Lower lobe of right lung (tissue), 2 donors: ENCODE measurements around the gene PEX7. TPM values are rescaled to one million over a fixed set of nuclear protein-coding genes. Genes with fewer than 3 reads are reported as not detected.

Source experiments
- ATAC-seq, 2 donors: fragments of 200-7000 bp; cut with Tn5 transposase; one replicate each; pipeline ENCODE4 v1.9.1; 2020 to 2022; ENCODE audit warnings: mild to moderate bottlenecking in 2 of 2, moderate library complexity in 2 of 2
- DNase-seq: peaks from one replicate; pipeline ENCODE4 v3.0.0-alpha.2; 2020
- H3K27ac ChIP-seq: fragments of 200-600 bp; one replicate; pipeline ENCODE4 v1.8.0; 2022
- H3K27me3 ChIP-seq: fragments of 200-600 bp; one replicate; pipeline ENCODE4 v1.8.0; 2022; ENCODE audit warnings: low read depth
- H3K36me3 ChIP-seq: fragments of 200-600 bp; one replicate; pipeline ENCODE4 v1.8.0; 2022; ENCODE audit warnings: mild to moderate bottlenecking
- H3K4me1 ChIP-seq: fragments of 200-600 bp; one replicate; pipeline ENCODE4 v1.8.0; 2022
- H3K4me3 ChIP-seq: fragments of 200-600 bp; one replicate; pipeline ENCODE4 v1.8.0; 2022; ENCODE audit warnings: mild to moderate bottlenecking
- H3K9me3 ChIP-seq: fragments of 200-600 bp; one replicate; pipeline ENCODE4 v1.8.0; 2022
- intact Hi-C: fragments of 100-400 bp; cut with DNase I; formaldehyde crosslinking; loops from one replicate; pipeline ENCODE4 v1.11.0; 2022
- long read RNA-seq: library from polyadenylated mRNA; unstranded; transcript quantifications from one replicate; pipeline ENCODE4 v2.0.0, GENCODE V29; 2021
- total RNA-seq: library from RNA; stranded (reverse); fragmentation: NEBNext Ultra II Directional; extraction: Animal tissue kit (Norgen Biotek cat#: 25700); gene quantifications from one replicate; pipeline ENCODE4 v1.2.1, GENCODE V29; 2021
- TF ChIP-seq, protein P1 (sequence below): fragments of 200-600 bp; IDR thresholded peaks from one replicate; pipeline ENCODE4 v1.8.0; 2022; ENCODE audit warnings: antibody characterized with exemption, mild to moderate bottlenecking
- donor health status: DM: no; HTN: yes; CAD: no; lungs with severe emphysema.

PEX7 gene
- total RNA-seq = 5.6 TPM
- long read RNA-seq, partial matches to known transcripts = 0 of 6 reads
- long read RNA-seq, other reads (novel, unspliced or antisense) = 2 of 6 reads

GRCh38 chr6:136822376-136823127 lies at the start of gene PEX7:
Gene PEX7, plus strand, starts transcription at chr6:136822592. Its CDS starts 74 bp downstream, at chr6:136822666.
- intact Hi-C loops = no loop called here
- Histone ChIP-seq H3K4me3 (peak within 1 kb of the TSS; percentile 71), H3K4me1 (peaks cover 12% of the 10 kb centered on the region), H3K27me3 (no peaks in the 10 kb centered on the region), H3K36me3 (peaks cover 10% of the 10 kb centered on the region), H3K9me3 (no peaks in the 10 kb centered on the region), H3K27ac (peak within 1 kb of the TSS; percentile 96)
- ATAC-seq = peak; percentile 97 to 98
- peak; percentile 92 for DNase-seq
- TF ChIP-seq, protein P1, sequence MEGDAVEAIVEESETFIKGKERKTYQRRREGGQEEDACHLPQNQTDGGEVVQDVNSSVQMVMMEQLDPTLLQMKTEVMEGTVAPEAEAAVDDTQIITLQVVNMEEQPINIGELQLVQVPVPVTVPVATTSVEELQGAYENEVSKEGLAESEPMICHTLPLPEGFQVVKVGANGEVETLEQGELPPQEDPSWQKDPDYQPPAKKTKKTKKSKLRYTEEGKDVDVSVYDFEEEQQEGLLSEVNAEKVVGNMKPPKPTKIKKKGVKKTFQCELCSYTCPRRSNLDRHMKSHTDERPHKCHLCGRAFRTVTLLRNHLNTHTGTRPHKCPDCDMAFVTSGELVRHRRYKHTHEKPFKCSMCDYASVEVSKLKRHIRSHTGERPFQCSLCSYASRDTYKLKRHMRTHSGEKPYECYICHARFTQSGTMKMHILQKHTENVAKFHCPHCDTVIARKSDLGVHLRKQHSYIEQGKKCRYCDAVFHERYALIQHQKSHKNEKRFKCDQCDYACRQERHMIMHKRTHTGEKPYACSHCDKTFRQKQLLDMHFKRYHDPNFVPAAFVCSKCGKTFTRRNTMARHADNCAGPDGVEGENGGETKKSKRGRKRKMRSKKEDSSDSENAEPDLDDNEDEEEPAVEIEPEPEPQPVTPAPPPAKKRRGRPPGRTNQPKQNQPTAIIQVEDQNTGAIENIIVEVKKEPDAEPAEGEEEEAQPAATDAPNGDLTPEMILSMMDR = peak; percentile 65

- H3K36me3 ChIP-seq = no peaks in the 10 kb centered on the region
- TF ChIP-seq, protein P1 = no peak
- ATAC-seq = peak; percentile 68 to 85
- no peaks in the 10 kb centered on the region for H3K9me3 ChIP-seq
- no peak overlapping the region for H3K4me3 ChIP-seq
- no peak for DNase-seq
- no peaks in the 10 kb centered on the region for H3K27me3 ChIP-seq
- no peak overlapping the region for H3K27ac ChIP-seq
- intact Hi-C loops = no loop called here
- peaks cover 41% of the 10 kb centered on the region for H3K4me1 ChIP-seq
Observed at GRCh38 chr6:136772685-136773472, 49.5 kb upstream of the PEX7 start.

DNA sequence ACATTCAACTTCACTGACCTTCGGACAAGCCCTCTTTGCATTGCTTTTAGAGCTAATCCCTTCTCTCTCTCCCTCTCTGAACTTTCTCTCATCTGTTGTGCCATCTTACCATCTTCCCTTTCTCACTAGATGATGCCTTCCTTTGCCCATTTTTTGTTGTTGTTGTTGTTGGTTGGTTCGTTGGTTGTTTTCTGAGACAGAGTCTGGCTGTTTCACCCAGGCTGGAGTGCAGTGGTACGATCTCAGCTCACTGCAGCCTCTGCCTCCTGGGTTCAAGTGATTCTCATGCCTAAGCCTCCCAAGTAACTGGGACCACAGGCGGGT lies 49.0 kb upstream of the PEX7 start:
- intact Hi-C loops = no loop called here
- Histone ChIP-seq H3K27ac (no peak overlapping the region), H3K27me3 (no peaks in the 10 kb centered on the region), H3K4me1 (peaks cover 41% of the 10 kb centered on the region), H3K4me3 (no peak overlapping the region), H3K9me3 (no peaks in the 10 kb centered on the region), H3K36me3 (no peaks in the 10 kb centered on the region)
- TF ChIP-seq, protein P1 = no peak
- ATAC-seq = no peak
- no peak for DNase-seq

DNA sequence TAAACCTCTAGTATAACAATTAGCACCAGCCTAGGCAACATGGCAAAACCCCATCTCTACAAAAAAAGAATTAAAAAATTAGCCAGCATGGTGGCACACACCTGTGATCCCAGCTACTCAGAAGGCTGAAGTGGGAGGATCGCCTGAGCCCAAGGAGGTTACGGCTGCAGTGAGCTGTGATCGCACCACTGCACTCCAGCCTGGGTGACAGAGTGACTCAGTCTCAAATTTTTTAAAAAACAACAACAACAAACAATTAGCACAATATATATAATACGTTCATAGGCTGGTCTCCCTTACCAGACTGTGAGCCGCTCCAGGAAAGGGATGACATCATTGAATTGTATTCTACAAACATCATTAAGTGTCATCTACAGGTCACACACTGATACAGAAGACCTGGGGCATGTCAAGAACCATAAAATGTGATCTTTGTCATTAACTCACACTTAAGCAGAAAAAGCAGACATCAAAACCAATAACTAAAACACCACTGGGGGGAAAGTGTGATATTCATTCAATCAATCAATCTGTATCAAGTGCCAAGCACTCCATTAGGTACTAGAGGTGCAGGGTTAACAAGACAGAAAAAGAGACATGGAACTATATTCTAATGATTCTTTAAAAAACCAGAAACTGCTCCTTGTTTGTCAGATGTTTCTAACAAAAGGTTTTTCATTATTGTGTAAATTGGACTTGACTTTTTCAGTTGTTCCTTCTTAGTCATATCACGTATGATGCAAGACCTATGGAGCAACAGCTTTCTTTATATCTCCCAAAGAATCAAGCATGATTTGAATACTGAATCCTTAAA lies 48.0 kb upstream of the PEX7 start:
- no peaks in the 10 kb centered on the region for H3K36me3 ChIP-seq
- TF ChIP-seq, protein P1 = no peak
- ATAC-seq = peak in 1 of 2 donors; percentile 45

DNA sequence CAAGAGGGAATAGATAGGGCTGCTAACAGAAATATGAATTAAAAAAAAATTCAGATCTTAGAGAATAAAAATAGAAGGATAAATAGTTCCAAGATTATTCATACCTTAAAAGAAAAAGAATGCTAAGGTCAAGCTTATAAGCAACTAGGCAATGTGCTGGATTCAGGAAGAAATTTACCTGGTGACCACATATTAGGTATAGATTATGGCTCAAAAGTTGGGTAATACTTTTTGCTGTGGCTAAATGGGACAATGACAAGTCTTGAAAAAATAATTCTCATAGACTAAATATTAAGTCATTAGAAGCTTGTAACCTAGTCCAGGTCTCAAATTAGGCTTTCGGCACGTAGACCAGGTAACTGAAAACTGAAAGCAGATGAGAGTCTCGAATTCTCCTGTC lies 47.3 kb upstream of the PEX7 start:
- Histone ChIP-seq H3K27ac (peak overlapping the region; percentile 32), H3K4me1 (peaks cover 48% of the 10 kb centered on the region), H3K36me3 (no peaks in the 10 kb centered on the region), H3K27me3 (no peaks in the 10 kb centered on the region), H3K4me3 (no peak overlapping the region), H3K9me3 (no peaks in the 10 kb centered on the region)
- DNase-seq (no peak), ATAC-seq (no peak)
- TF ChIP-seq, protein P1 = no peak
- intact Hi-C loops = no loop called here

More for the DNA sequence above, 48.0 kb upstream of the PEX7 start:
- Histone ChIP-seq H3K4me1 (peaks cover 42% of the 10 kb centered on the region), H3K4me3 (no peak overlapping the region), H3K27me3 (no peaks in the 10 kb centered on the region), H3K27ac (peak overlapping the region; percentile 32), H3K9me3 (no peaks in the 10 kb centered on the region)
- intact Hi-C loops = no loop called here
- no peak for DNase-seq
